OCI-LY3 (cell line): ENCODE measurements around the gene BRD1.
A peak's percentile ranks its signal among the peaks of the same experiment; 100 is the strongest.

ENCODE experiments used
- H2AFZ ChIP-seq: fragments of 200-600, 300-600 bp; shearing (Covaris generic); 2 replicates; pipeline ENCODE4 v1.6.0; 2014; ENCODE audit warnings: antibody characterized with exemption, low read depth, low read length
- H3K27ac ChIP-seq: fragments of 200-600, 300-600 bp; sonication (generic); 2 replicates; pipeline ENCODE4 v1.5.1; 2014; ENCODE audit warnings: mild to moderate bottlenecking, low read length, moderate library complexity, mixed read lengths
- H3K27me3 ChIP-seq: fragments of 200-600, 300-600 bp; sonication (generic); 2 replicates; pipeline ENCODE4 v1.6.1; 2014; ENCODE audit warnings: low read depth, low read length, mixed read lengths
- H3K36me3 ChIP-seq: fragments of 200-600, 300-600 bp; sonication (generic); replicated peaks from 2 replicates; pipeline ENCODE3; 2014; ENCODE audit warnings: low read depth, low read length, mixed read lengths
- H3K4me1 ChIP-seq: fragments of 300-600, 200-600 bp; sonication (generic); 2 replicates; pipeline ENCODE4 v1.6.1; 2014; ENCODE audit warnings: low read length, mixed read lengths
- H3K4me2 ChIP-seq: fragments of 200-600, 300-600 bp; sonication (generic); 2 replicates; pipeline ENCODE4 v1.6.1; 2014; ENCODE audit warnings: low read length, mixed read lengths
- H3K4me3 ChIP-seq: fragments of 300-600, 200-600 bp; sonication (generic); 2 replicates; pipeline ENCODE4 v1.5.1; 2014; ENCODE audit warnings: antibody characterized with exemption, mild to moderate bottlenecking, low read length, moderate library complexity
- H3K79me2 ChIP-seq: fragments of 300-600, 200-600 bp; shearing (Covaris generic); 2 replicates; pipeline ENCODE4 v1.6.1; 2014; ENCODE audit warnings: mild to moderate bottlenecking, low read length, mixed read lengths
- H3K9ac ChIP-seq: fragments of 300-600, 200-600 bp; shearing (Covaris generic); 2 replicates; pipeline ENCODE4 v1.6.0; 2014; ENCODE audit warnings: mild to moderate bottlenecking, low read length, moderate library complexity
- H3K9me3 ChIP-seq: fragments of 200-600, 300-600 bp; shearing (Covaris generic); 2 replicates; pipeline ENCODE4 v1.6.1; 2014; ENCODE audit warnings: low read length, mixed read lengths; ENCODE audit not compliant: insufficient read depth
- H4K20me1 ChIP-seq: fragments of 200-600, 300-600 bp; sonication (generic); 2 replicates; pipeline ENCODE4 v1.6.1; 2016; ENCODE audit warnings: low read length, mixed read lengths; ENCODE audit not compliant: insufficient read depth
- EZH2phosphoT487 ChIP-seq: fragments of 200-600 bp; shearing (Covaris generic); IDR thresholded peaks from 2 replicates; pipeline ENCODE4 v1.6.1; 2018; ENCODE audit warnings: antibody characterized with exemption, mixed run types, low read depth
- TF ChIP-seq, protein P1 (sequence below): fragments of 200-600, 300-600 bp; sonication (generic); IDR thresholded peaks from 2 replicates; pipeline ENCODE4 v1.5.1; 2014; ENCODE audit warnings: antibody characterized with exemption, low read length, low read depth

Gene BRD1

DNA sequence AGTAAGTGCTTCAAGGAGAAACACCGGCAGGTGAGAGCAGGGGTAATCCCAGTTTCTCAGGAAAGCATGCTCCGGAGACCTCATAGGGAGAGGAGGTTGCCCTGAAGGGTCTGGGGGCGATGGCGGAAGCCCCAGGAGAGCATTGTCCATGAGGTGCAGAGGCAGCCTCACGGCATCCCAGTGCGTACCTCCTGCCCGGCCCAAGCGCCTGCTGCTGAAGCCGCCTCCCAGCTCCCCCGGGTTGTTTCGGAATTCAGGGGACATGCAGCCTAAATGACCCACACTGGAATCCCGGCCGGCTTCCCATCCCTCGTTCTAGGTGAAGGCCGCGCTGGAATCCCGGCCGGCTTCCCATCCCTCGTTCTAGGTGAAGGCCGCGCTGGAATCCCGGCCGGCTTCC lies 28.7 kb upstream of the BRD1 start:
- H4K20me1 ChIP-seq: peaks cover 29% of the 10 kb centered on the region
- peaks cover 10% of the 10 kb centered on the region for H3K4me1 ChIP-seq
- no peak overlapping the region for H3K9ac ChIP-seq
- H3K27me3 ChIP-seq: no peaks in the 10 kb centered on the region
- no peak overlapping the region for H3K27ac ChIP-seq
- no peak overlapping the region for H3K4me3 ChIP-seq
- H3K36me3 ChIP-seq: no peaks in the 10 kb centered on the region
- no peak overlapping the region for H3K4me2 ChIP-seq
- H3K79me2 ChIP-seq: peaks cover 73% of the 10 kb centered on the region
- TF ChIP-seq, protein P1, sequence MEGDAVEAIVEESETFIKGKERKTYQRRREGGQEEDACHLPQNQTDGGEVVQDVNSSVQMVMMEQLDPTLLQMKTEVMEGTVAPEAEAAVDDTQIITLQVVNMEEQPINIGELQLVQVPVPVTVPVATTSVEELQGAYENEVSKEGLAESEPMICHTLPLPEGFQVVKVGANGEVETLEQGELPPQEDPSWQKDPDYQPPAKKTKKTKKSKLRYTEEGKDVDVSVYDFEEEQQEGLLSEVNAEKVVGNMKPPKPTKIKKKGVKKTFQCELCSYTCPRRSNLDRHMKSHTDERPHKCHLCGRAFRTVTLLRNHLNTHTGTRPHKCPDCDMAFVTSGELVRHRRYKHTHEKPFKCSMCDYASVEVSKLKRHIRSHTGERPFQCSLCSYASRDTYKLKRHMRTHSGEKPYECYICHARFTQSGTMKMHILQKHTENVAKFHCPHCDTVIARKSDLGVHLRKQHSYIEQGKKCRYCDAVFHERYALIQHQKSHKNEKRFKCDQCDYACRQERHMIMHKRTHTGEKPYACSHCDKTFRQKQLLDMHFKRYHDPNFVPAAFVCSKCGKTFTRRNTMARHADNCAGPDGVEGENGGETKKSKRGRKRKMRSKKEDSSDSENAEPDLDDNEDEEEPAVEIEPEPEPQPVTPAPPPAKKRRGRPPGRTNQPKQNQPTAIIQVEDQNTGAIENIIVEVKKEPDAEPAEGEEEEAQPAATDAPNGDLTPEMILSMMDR: no peak
- TF ChIP-seq EZH2phosphoT487: no peak
- H2AFZ ChIP-seq: no peak overlapping the region
- H3K9me3 ChIP-seq: no peaks in the 10 kb centered on the region

DNA sequence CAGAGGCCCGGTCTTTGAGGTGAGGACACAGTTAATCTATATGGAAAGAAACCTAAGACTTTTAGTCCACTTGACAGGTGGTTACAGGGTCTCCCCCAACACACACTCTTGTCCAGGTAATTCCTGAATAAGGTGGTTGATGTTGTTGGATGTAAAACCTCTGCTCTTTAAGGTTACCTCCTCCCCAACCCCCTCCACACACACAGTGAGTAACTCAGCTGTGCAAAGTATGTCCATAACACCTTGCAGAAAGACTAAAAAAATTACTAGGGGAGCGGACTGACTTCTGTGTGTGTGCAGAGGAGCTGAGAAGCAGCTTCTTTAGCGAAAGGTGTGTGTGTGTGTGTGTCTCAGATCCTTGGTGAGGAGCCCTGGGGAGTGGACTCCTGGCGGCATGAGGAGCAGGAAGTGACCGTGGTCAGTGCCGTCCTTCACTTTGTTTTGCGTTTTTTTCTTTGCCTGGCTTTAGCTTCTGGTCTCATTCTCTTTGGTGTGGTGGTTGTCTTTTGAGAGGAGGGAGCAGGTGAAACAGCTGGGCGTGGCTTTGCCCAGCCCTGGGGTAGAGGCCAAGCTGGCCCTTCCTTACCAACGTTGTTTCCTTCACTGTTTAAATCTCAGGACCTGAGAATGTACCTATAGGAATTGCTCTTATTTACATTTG lies 27.7 kb upstream of the BRD1 start:
- TF ChIP-seq, protein P1: no peak
- TF ChIP-seq EZH2phosphoT487: no peak
- H3K9me3 ChIP-seq: no peaks in the 10 kb centered on the region
- H3K79me2 ChIP-seq: peaks cover 64% of the 10 kb centered on the region
- H2AFZ ChIP-seq: no peak overlapping the region
- H3K27me3 ChIP-seq: no peaks in the 10 kb centered on the region
- peak overlapping the region; percentile 94 for H3K4me2 ChIP-seq
- no peaks in the 10 kb centered on the region for H3K36me3 ChIP-seq
- H3K4me3 ChIP-seq: peak overlapping the region; percentile 81
- H3K27ac ChIP-seq: no peak overlapping the region
- peaks cover 29% of the 10 kb centered on the region for H4K20me1 ChIP-seq
- peaks cover 10% of the 10 kb centered on the region for H3K4me1 ChIP-seq
- peak overlapping the region; percentile 70 for H3K9ac ChIP-seq

DNA sequence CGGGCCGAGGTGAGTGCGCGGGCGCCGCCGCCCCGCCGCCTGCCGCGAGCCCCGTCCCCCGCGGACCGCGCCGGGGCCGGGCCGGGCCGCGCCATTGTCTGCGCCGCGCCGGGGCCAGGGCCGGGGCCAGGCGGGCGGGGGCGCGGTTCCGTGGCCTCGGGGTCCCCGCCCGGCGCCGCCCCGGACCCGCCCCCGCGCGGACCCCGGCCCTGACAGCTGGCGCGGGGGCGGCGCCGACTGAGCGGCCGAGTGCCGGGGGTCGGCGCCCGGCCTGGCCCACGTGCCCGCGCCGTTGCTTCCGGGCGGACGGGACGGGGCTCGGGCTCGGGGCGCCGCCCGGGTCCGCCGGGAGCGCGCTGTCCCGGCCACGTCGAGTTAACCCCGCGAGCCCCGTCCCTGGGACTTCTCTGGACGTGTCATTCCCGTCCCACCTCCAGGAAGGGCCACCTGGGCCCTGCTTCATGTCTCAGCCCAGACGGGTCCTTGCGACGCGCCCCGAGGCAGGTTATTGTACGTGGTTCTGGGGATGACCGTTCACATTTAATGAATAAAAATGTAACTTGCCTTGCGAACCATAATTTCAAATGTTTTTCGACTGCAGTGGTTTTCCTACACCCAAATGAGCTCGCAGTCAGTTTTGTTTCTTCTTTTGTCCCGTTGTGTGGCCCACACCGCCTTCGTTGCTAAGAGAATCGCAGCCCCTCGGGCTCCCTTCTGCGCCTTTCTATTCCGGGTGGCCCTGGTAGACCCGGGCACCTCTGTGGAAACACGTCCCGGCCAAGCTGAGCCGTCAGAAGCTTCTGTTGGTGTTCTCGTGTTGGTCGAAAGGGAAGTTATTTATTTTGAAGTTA lies 26.5 kb upstream of the BRD1 start:
- no peaks in the 10 kb centered on the region for H3K36me3 ChIP-seq
- H3K9ac ChIP-seq: peak overlapping the region; percentile 70

More for the DNA sequence above, 26.5 kb upstream of the BRD1 start:
- Histone ChIP-seq H3K4me1 (peaks cover 10% of the 10 kb centered on the region), H3K4me2 (peak overlapping the region; percentile 94), H3K27me3 (no peaks in the 10 kb centered on the region), H3K27ac (peak overlapping the region; percentile 19), H3K9me3 (no peaks in the 10 kb centered on the region), H2AFZ (no peak overlapping the region), H4K20me1 (peaks cover 29% of the 10 kb centered on the region), H3K4me3 (peak overlapping the region; percentile 81), H3K79me2 (peaks cover 53% of the 10 kb centered on the region)
- no peak for TF ChIP-seq EZH2phosphoT487
- TF ChIP-seq, protein P1: no peak
